Stimulated activated naive CD8-positive, alpha-beta T cell treated with anti-CD3 and anti-CD28 coated beads, Interleukin-15, Interleukin-2, amounts not matched to agents 100 ng/mL and 50 ng/mL, for 24 hours (primary cell): ENCODE data around the gene PTPRU.

Experiments
- H3K27ac Mint-ChIP-seq: one replicate; pipeline ENCODE4 v1.8.0; 2021; ENCODE audit warnings: mild to moderate bottlenecking, mixed read lengths
- H3K27me3 Mint-ChIP-seq: one replicate; pipeline ENCODE4 v1.8.0; 2021; ENCODE audit warnings: mixed read lengths
- H3K36me3 Mint-ChIP-seq: one replicate; pipeline ENCODE4 v1.8.0; 2021; ENCODE audit warnings: low read depth, mixed read lengths
- H3K4me1 Mint-ChIP-seq: one replicate; pipeline ENCODE4 v1.8.0; 2021; ENCODE audit warnings: low read depth, mixed read lengths
- H3K4me3 Mint-ChIP-seq: one replicate; pipeline ENCODE4 v1.8.0; 2021; ENCODE audit warnings: mild to moderate bottlenecking, mixed read lengths
- H3K9me3 Mint-ChIP-seq: one replicate; pipeline ENCODE4 v1.8.0; 2021; ENCODE audit warnings: mixed read lengths

Gene PTPRU

GRCh38 chr1:29344336-29344735 is 108.0 kb downstream of the PTPRU start:
- peaks cover 28% of the 10 kb centered on the region for H3K27me3 Mint-ChIP-seq
- no peaks in the 10 kb centered on the region for H3K4me1 Mint-ChIP-seq
- no peaks in the 10 kb centered on the region for H3K36me3 Mint-ChIP-seq
- H3K4me3 Mint-ChIP-seq: no peak overlapping the region
- no peaks in the 10 kb centered on the region for H3K9me3 Mint-ChIP-seq
- H3K27ac Mint-ChIP-seq: no peak overlapping the region

- H3K27me3 Mint-ChIP-seq: peaks cover 26% of the 10 kb centered on the region
- H3K4me3 Mint-ChIP-seq: no peak overlapping the region
- H3K9me3 Mint-ChIP-seq: no peaks in the 10 kb centered on the region
- no peak overlapping the region for H3K27ac Mint-ChIP-seq
- no peaks in the 10 kb centered on the region for H3K36me3 Mint-ChIP-seq
- no peaks in the 10 kb centered on the region for H3K4me1 Mint-ChIP-seq
Observed at GRCh38 chr1:29346576-29346975, 110.3 kb downstream of the PTPRU start.

- H3K4me3 Mint-ChIP-seq: no peak overlapping the region
- H3K4me1 Mint-ChIP-seq: peaks cover 4% of the 10 kb centered on the region
- no peak overlapping the region for H3K27ac Mint-ChIP-seq
- H3K9me3 Mint-ChIP-seq: no peaks in the 10 kb centered on the region
- H3K36me3 Mint-ChIP-seq: no peaks in the 10 kb centered on the region
- H3K27me3 Mint-ChIP-seq: peaks cover 15% of the 10 kb centered on the region
Observed at GRCh38 chr1:29349871-29350491, 113.7 kb downstream of the PTPRU start.

GRCh38 chr1:29352719-29353420 is 116.5 kb downstream of the PTPRU start:
- Mint-ChIP-seq H3K4me1 (peaks cover 15% of the 10 kb centered on the region), H3K9me3 (no peaks in the 10 kb centered on the region), H3K4me3 (no peak overlapping the region), H3K36me3 (no peaks in the 10 kb centered on the region), H3K27ac (no peak overlapping the region), H3K27me3 (peaks cover 13% of the 10 kb centered on the region)

- Mint-ChIP-seq H3K4me3 (no peak overlapping the region), H3K36me3 (no peaks in the 10 kb centered on the region), H3K9me3 (no peaks in the 10 kb centered on the region), H3K27me3 (peaks cover 17% of the 10 kb centered on the region), H3K27ac (no peak overlapping the region), H3K4me1 (peaks cover 15% of the 10 kb centered on the region)
Observed at GRCh38 chr1:29354511-29355098, 118.3 kb downstream of the PTPRU start.

GRCh38 chr1:29355375-29355774 is 119.1 kb downstream of the PTPRU start:
- no peaks in the 10 kb centered on the region for H3K9me3 Mint-ChIP-seq
- H3K4me1 Mint-ChIP-seq: peaks cover 15% of the 10 kb centered on the region
- H3K27ac Mint-ChIP-seq: peak overlapping the region; percentile 47
- no peaks in the 10 kb centered on the region for H3K36me3 Mint-ChIP-seq
- H3K4me3 Mint-ChIP-seq: no peak overlapping the region
- peaks cover 21% of the 10 kb centered on the region for H3K27me3 Mint-ChIP-seq

GRCh38 chr1:29356663-29357062 is 120.3 kb downstream of the PTPRU start:
- Mint-ChIP-seq H3K27ac (no peak overlapping the region), H3K4me3 (no peak overlapping the region), H3K4me1 (peaks cover 15% of the 10 kb centered on the region)

GRCh38 chr1:29357452-29357851 is 121.1 kb downstream of the PTPRU start:
- Mint-ChIP-seq H3K4me3 (no peak overlapping the region), H3K36me3 (no peaks in the 10 kb centered on the region), H3K27me3 (peaks cover 14% of the 10 kb centered on the region), H3K4me1 (peaks cover 15% of the 10 kb centered on the region), H3K9me3 (no peaks in the 10 kb centered on the region), H3K27ac (no peak overlapping the region)

More at GRCh38 chr1:29356663-29357062, 120.3 kb downstream of the PTPRU start:
- H3K9me3 Mint-ChIP-seq: no peaks in the 10 kb centered on the region
- no peaks in the 10 kb centered on the region for H3K36me3 Mint-ChIP-seq
- H3K27me3 Mint-ChIP-seq: peaks cover 15% of the 10 kb centered on the region

- H3K27ac Mint-ChIP-seq: no peak overlapping the region
- peaks cover 15% of the 10 kb centered on the region for H3K4me1 Mint-ChIP-seq
- H3K36me3 Mint-ChIP-seq: no peaks in the 10 kb centered on the region
- H3K9me3 Mint-ChIP-seq: no peaks in the 10 kb centered on the region
- no peak overlapping the region for H3K4me3 Mint-ChIP-seq
- peaks cover 14% of the 10 kb centered on the region for H3K27me3 Mint-ChIP-seq
Observed at GRCh38 chr1:29358183-29358582, 121.9 kb downstream of the PTPRU start.

- H3K36me3 Mint-ChIP-seq: no peaks in the 10 kb centered on the region
- H3K27ac Mint-ChIP-seq: no peak overlapping the region
Observed at GRCh38 chr1:29360768-29361167, 124.4 kb downstream of the PTPRU start.

GRCh38 chr1:29361686-29362085 is 125.4 kb downstream of the PTPRU start:
- Mint-ChIP-seq H3K4me1 (no peaks in the 10 kb centered on the region), H3K36me3 (no peaks in the 10 kb centered on the region), H3K27me3 (peaks cover 8% of the 10 kb centered on the region), H3K4me3 (no peak overlapping the region), H3K9me3 (no peaks in the 10 kb centered on the region), H3K27ac (no peak overlapping the region)

More at GRCh38 chr1:29360768-29361167, 124.4 kb downstream of the PTPRU start:
- H3K4me3 Mint-ChIP-seq: no peak overlapping the region
- peaks cover 14% of the 10 kb centered on the region for H3K27me3 Mint-ChIP-seq
- H3K4me1 Mint-ChIP-seq: peaks cover 5% of the 10 kb centered on the region
- no peaks in the 10 kb centered on the region for H3K9me3 Mint-ChIP-seq

GRCh38 chr1:29362116-29362515 is 125.8 kb downstream of the PTPRU start:
- H3K27ac Mint-ChIP-seq: no peak overlapping the region
- no peak overlapping the region for H3K4me3 Mint-ChIP-seq
- H3K4me1 Mint-ChIP-seq: no peaks in the 10 kb centered on the region
- no peaks in the 10 kb centered on the region for H3K9me3 Mint-ChIP-seq
- no peaks in the 10 kb centered on the region for H3K36me3 Mint-ChIP-seq
- peaks cover 8% of the 10 kb centered on the region for H3K27me3 Mint-ChIP-seq

- no peak overlapping the region for H3K4me3 Mint-ChIP-seq
- H3K27me3 Mint-ChIP-seq: peaks cover 8% of the 10 kb centered on the region
- H3K36me3 Mint-ChIP-seq: no peaks in the 10 kb centered on the region
- H3K27ac Mint-ChIP-seq: no peak overlapping the region
- H3K9me3 Mint-ChIP-seq: no peaks in the 10 kb centered on the region
- no peaks in the 10 kb centered on the region for H3K4me1 Mint-ChIP-seq
Observed at GRCh38 chr1:29362764-29363163, 126.4 kb downstream of the PTPRU start.

- Mint-ChIP-seq H3K4me1 (no peaks in the 10 kb centered on the region), H3K9me3 (no peaks in the 10 kb centered on the region), H3K36me3 (no peaks in the 10 kb centered on the region), H3K27ac (no peak overlapping the region), H3K27me3 (peaks cover 9% of the 10 kb centered on the region), H3K4me3 (no peak overlapping the region)
Observed at GRCh38 chr1:29363536-29363935, 127.2 kb downstream of the PTPRU start.

- H3K4me1 Mint-ChIP-seq: no peaks in the 10 kb centered on the region
- no peak overlapping the region for H3K27ac Mint-ChIP-seq
- H3K27me3 Mint-ChIP-seq: peaks cover 8% of the 10 kb centered on the region
- no peaks in the 10 kb centered on the region for H3K36me3 Mint-ChIP-seq
- no peak overlapping the region for H3K4me3 Mint-ChIP-seq
- H3K9me3 Mint-ChIP-seq: no peaks in the 10 kb centered on the region
Observed at GRCh38 chr1:29364101-29364678, 127.9 kb downstream of the PTPRU start.
